CD14-positive monocyte (primary cell): ENCODE measurements around the gene SERPINB2. TPM values are rescaled to one million over a fixed set of nuclear protein-coding genes. Genes with fewer than 3 reads are reported as not detected.

Experiments
- DNase-seq, 3 donors: peaks; one replicate each; pipeline ENCODE4 v3.0.0-alpha.2; 2011 to 2022
- H2AFZ ChIP-seq: 2 replicates; pipeline ENCODE4 v1.6.0; 2012; ENCODE audit warnings: mild to moderate bottlenecking, low read depth, low read length, inconsistent platforms; ENCODE audit not compliant: insufficient read depth, poor library complexity, severe bottlenecking
- H3K27ac ChIP-seq, 2 donors: 1 replicate in 1 of 2; 2 replicates in 1 of 2; pipeline ENCODE4 v1.5.1; 2012 to 2013; ENCODE audit warnings: low read length in 2 of 2, control low read depth in 1 of 2, inconsistent platforms in 1 of 2, low read depth in 1 of 2, mild to moderate bottlenecking in 1 of 2
- H3K27me3 ChIP-seq, 2 donors: one replicate each; pipeline versions ENCODE4 v1.6.0 to v1.6.1; 2011 to 2013; ENCODE audit warnings: low read length in 2 of 2; ENCODE audit not compliant: control insufficient read depth in 2 of 2, insufficient read depth in 2 of 2
- H3K36me3 ChIP-seq, 2 donors: replicated peaks in 1 of 2; 1 replicate in 1 of 2; 2 replicates in 1 of 2; pipeline versions ENCODE4 v1.5.1 to v1.6.1; 2012 to 2013; ENCODE audit warnings: low read length in 2 of 2, control low read depth in 1 of 2, inconsistent platforms in 1 of 2, mild to moderate bottlenecking in 1 of 2; ENCODE audit not compliant: insufficient read depth in 2 of 2, control insufficient read depth in 1 of 2
- H3K4me1 ChIP-seq, 2 donors: 1 replicate in 1 of 2; 2 replicates in 1 of 2; pipeline versions ENCODE4 v1.5.1 to v1.6.1; 2012 to 2013; ENCODE audit warnings: low read length in 2 of 2, control low read depth in 1 of 2, inconsistent platforms in 1 of 2, mild to moderate bottlenecking in 1 of 2, moderate library complexity in 1 of 2; ENCODE audit not compliant: insufficient read depth in 2 of 2, control insufficient read depth in 1 of 2
- H3K4me2 ChIP-seq: replicated peaks from 2 replicates; pipeline ENCODE3; 2012; ENCODE audit warnings: low read length, moderate library complexity, mild to moderate bottlenecking; ENCODE audit not compliant: poor library complexity, severe bottlenecking; ENCODE audit errors: extremely low read depth
- H3K4me3 ChIP-seq, 3 experiments: fragments of 200-600 bp in 1 of 3; sonication (generic) in 1 of 3; replicated peaks in 1 of 3; 1 replicate in 2 of 3; 2 replicates in 1 of 3; pipeline ENCODE4 v1.5.1; 2011 to 2013; ENCODE audit warnings: low read length in 3 of 3, mild to moderate bottlenecking in 3 of 3, control low read depth in 2 of 3, low read depth in 2 of 3, inconsistent platforms in 1 of 3, moderate library complexity in 1 of 3
- H3K79me2 ChIP-seq: 2 replicates; pipeline ENCODE4 v1.6.0; 2012; ENCODE audit warnings: mild to moderate bottlenecking, control low read depth, inconsistent platforms, low read length, moderate library complexity; ENCODE audit not compliant: insufficient read depth
- H3K9ac ChIP-seq: 2 replicates; pipeline ENCODE4 v1.6.0; 2017; ENCODE audit warnings: low read length, mild to moderate bottlenecking; ENCODE audit not compliant: insufficient read depth, poor library complexity, severe bottlenecking
- H3K9me3 ChIP-seq, 2 donors: replicated peaks in 1 of 2; 1 replicate in 1 of 2; 2 replicates in 1 of 2; pipeline versions ENCODE4 v1.5.1 to v1.6.1; 2012 to 2013; ENCODE audit warnings: low read length in 2 of 2, control low read depth in 1 of 2; ENCODE audit not compliant: control insufficient read depth in 1 of 2, insufficient read depth in 1 of 2
- H4K20me1 ChIP-seq: 2 replicates; pipeline ENCODE4 v1.6.0; 2012; ENCODE audit warnings: mild to moderate bottlenecking, low read length, control low read depth, moderate library complexity; ENCODE audit not compliant: insufficient read depth
- H3K27ac Mint-ChIP-seq, 7 donors: one replicate each; pipeline ENCODE4 v1.8.0; 2020; ENCODE audit warnings: mild to moderate bottlenecking in 7 of 7, mixed read lengths in 7 of 7, moderate library complexity in 6 of 7, inconsistent platforms in 2 of 7
- H3K27me3 Mint-ChIP-seq, 3 donors: one replicate each; pipeline ENCODE4 v1.8.0; 2021 to 2022; ENCODE audit warnings: low read depth in 3 of 3, mild to moderate bottlenecking in 3 of 3, mixed read lengths in 3 of 3, moderate library complexity in 3 of 3, inconsistent platforms in 1 of 3
- H3K36me3 Mint-ChIP-seq, 2 donors: one replicate each; pipeline ENCODE4 v1.8.0; 2020; ENCODE audit warnings: mixed read lengths in 2 of 2, inconsistent platforms in 1 of 2, mild to moderate bottlenecking in 1 of 2
- H3K4me1 Mint-ChIP-seq: one replicate; pipeline ENCODE4 v1.8.0; 2020; ENCODE audit warnings: mild to moderate bottlenecking, mixed read lengths
- H3K4me3 Mint-ChIP-seq, 2 donors: one replicate each; pipeline ENCODE4 v1.8.0; 2020; ENCODE audit warnings: mild to moderate bottlenecking in 2 of 2, mixed read lengths in 2 of 2, moderate library complexity in 1 of 2
- H3K9me3 Mint-ChIP-seq, 7 donors: one replicate each; pipeline ENCODE4 v1.8.0; 2020 to 2022; ENCODE audit warnings: mixed read lengths in 7 of 7, mild to moderate bottlenecking in 6 of 7, moderate library complexity in 6 of 7, inconsistent platforms in 2 of 7
- CTCF ChIP-seq: fragments of 200-600 bp; IDR thresholded peaks from one replicate; pipeline ENCODE4 v1.8.0; 2022; ENCODE audit warnings: antibody characterized with exemption, mild to moderate bottlenecking
- WGBS: methylation state at CpG from one replicate; pipeline ENCODE4 v1.1.5; 2013; ENCODE audit warnings: missing lambda C conversion rate; ENCODE audit not compliant: insufficient coverage; 5-methylcytosine and 5-hydroxymethylcytosine counted together
- intact Hi-C, 2 donors: fragments of 100-400 bp; cut with micrococcal nuclease; formaldehyde crosslinking; loops; one replicate each; pipeline versions ENCODE4 v1.15.0 to v1.15.1; 2023
- polyA plus RNA-seq, 3 donors: library from polyadenylated mRNA; depleted of rRNA in 1 of 3; unstranded in 2 of 3; stranded (reverse) in 1 of 3; fragments of 300-500 nt in 2 of 3; fragments of >200 nt in 1 of 3; fragmentation: Illumina TruSeq in 2 of 3; gene quantifications; 1 replicate in 2 of 3; 2 replicates in 1 of 3; pipeline ENCODE4 v1.2.3, GENCODE V29; 2012 to 2021

Gene SERPINB2
- polyA plus RNA-seq, 3 donors: 14.3 to 60.9 (median 19.9) TPM

- H3K4me1 Mint-ChIP-seq: peaks cover 29% of the 10 kb centered on the region
- intact Hi-C loops: no loop called here
- H3K27ac Mint-ChIP-seq: no peak overlapping the region
- Histone ChIP-seq H3K4me3 (no peak overlapping the region), H2AFZ (no peak overlapping the region), H3K79me2 (no peaks in the 10 kb centered on the region), H3K9ac (no peak overlapping the region), H3K9me3 (no peaks in the 10 kb centered on the region), H3K4me1 (peaks cover 27 to 32% of the 10 kb centered on the region in 2 donors), H3K27me3 (no peaks in the 10 kb centered on the region), H3K27ac (no peak overlapping the region), H3K4me2 (no peak overlapping the region), H3K36me3 (no peaks in the 10 kb centered on the region), H4K20me1 (no peaks in the 10 kb centered on the region)
- no peak overlapping the region for H3K4me3 Mint-ChIP-seq
- WGBS: no CpG with 5 or more reads among the region's 1 CpG
- TF ChIP-seq CTCF: no peak
- peaks cover 0 to 5% (median 0%) of the 10 kb centered on the region in 7 donors for H3K9me3 Mint-ChIP-seq
- no peaks in the 10 kb centered on the region for H3K36me3 Mint-ChIP-seq
- DNase-seq: peak in 2 of 3 donors; percentile 33 to 53
- H3K27me3 Mint-ChIP-seq: peaks cover 0 to 2% (median 0%) of the 10 kb centered on the region in 3 donors
Measured at GRCh38 chr18:63858456-63858855, 29.0 kb upstream of the SERPINB2 start.

DNA sequence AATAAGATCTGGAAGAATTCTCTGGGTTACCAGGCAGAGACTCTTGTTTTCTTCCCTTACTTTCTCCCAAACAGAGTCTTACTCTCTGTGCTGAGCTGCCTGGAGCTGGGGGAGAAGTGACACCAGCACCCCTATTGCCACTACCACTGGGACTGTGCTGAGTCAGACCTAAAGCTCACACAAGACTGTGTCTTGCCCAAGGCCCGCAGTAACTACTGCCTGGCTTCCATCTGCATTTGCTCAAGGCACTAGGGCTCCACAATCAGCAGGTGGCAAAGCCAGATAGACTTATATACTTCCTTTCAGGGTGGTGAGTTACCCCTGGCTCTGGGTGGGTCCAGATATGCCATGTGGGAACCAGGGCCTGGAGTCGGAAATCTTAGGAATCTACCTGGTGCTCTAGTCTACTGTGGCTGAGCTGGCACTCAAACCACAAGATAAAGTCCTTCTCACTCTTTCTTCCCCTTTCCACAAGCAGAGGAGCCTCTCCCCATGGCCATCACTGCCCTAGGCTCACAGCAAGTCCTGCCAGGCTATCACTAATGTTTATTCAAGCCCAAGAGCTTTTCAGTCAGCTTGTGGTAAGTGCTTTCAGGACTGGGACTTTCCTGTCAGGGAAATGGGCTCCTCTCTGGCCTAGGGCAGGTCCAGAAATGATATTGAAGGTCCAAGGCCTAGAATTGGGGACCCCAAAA lies 27.6 kb upstream of the SERPINB2 start:
- no peaks in the 10 kb centered on the region for H3K9me3 ChIP-seq
- peaks cover 27 to 32% of the 10 kb centered on the region in 2 donors for H3K4me1 ChIP-seq
- Mint-ChIP-seq H3K9me3 (peaks cover 0 to 5% (median 0%) of the 10 kb centered on the region in 7 donors), H3K27me3 (peaks cover 0 to 2% (median 0%) of the 10 kb centered on the region in 3 donors), H3K4me3 (no peak overlapping the region), H3K27ac (peak overlapping the region; percentile 70 to 88 (median 84)), H3K4me1 (peaks cover 29% of the 10 kb centered on the region), H3K36me3 (no peaks in the 10 kb centered on the region)
- intact Hi-C loops: no loop called here
- no peaks in the 10 kb centered on the region for H3K27me3 ChIP-seq
- H3K4me2 ChIP-seq: no peak overlapping the region
- WGBS: 62% methylated on average over 2 of the region's 2 CpGs
- peak overlapping the region; percentile 60 to 75 for H3K27ac ChIP-seq
- no peak overlapping the region for H3K4me3 ChIP-seq
- no peak for TF ChIP-seq CTCF
- peak overlapping the region; percentile 48 for H2AFZ ChIP-seq
- H3K36me3 ChIP-seq: no peaks in the 10 kb centered on the region
- H3K79me2 ChIP-seq: no peaks in the 10 kb centered on the region
- DNase-seq: peak; percentile 62 to 83 (median 76)
- no peak overlapping the region for H3K9ac ChIP-seq
- H4K20me1 ChIP-seq: no peaks in the 10 kb centered on the region
